KG1 (cell line): ENCODE results near the gene TMEM121.
"Not testable (repeated sequence)": the region's sequence is repeated elsewhere in the genome, so short reads cannot be mapped to it uniquely, and the experiment has no call there.

Experiments used
- DNase-seq: peaks from one replicate; lab custom pipeline; 2025; lab: John Stamatoyannopoulos, UW

Gene TMEM121

DNA sequence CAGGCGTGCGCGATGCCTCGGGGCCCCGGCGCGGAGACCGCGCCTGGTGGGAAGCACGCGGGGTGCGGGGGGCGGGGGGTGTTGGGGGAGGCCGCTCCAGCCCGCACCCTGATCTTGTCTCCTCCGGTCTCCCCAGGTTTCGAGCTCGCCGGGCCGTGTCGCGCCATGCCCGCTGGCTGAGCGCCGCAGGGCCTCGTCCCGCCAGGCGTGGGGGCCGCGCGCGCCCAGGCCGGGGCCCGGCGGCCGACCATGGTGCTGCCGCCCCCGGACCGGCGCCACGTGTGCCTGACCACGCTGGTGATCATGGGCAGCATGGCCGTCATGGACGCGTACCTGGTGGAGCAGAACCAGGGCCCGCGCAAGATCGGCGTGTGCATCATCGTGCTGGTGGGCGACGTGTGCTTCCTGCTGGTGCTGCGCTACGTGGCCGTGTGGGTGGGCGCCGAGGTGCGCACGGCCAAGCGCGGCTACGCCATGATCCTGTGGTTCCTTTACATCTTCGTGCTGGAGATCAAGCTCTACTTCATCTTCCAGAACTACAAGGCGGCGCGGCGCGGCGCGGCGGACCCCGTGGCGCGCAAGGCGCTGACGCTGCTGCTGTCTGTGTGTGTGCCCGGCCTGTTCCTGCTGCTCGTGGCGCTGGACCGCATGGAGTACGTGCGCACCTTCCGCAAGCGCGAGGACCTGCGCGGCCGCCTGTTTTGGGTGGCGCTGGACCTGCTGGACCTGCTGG is 2.4 kb downstream of the TMEM121 start:
- DNase-seq: no peak

DNA sequence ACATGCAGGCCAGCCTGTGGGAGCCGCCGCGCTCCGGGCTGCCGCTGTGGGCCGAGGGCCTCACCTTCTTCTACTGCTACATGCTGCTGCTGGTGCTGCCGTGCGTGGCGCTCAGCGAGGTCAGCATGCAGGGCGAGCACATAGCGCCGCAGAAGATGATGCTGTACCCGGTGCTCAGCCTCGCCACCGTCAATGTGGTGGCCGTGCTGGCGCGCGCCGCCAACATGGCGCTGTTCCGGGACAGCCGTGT is 2.9 kb downstream of the TMEM121 start:
- no peak for DNase-seq

DNA sequence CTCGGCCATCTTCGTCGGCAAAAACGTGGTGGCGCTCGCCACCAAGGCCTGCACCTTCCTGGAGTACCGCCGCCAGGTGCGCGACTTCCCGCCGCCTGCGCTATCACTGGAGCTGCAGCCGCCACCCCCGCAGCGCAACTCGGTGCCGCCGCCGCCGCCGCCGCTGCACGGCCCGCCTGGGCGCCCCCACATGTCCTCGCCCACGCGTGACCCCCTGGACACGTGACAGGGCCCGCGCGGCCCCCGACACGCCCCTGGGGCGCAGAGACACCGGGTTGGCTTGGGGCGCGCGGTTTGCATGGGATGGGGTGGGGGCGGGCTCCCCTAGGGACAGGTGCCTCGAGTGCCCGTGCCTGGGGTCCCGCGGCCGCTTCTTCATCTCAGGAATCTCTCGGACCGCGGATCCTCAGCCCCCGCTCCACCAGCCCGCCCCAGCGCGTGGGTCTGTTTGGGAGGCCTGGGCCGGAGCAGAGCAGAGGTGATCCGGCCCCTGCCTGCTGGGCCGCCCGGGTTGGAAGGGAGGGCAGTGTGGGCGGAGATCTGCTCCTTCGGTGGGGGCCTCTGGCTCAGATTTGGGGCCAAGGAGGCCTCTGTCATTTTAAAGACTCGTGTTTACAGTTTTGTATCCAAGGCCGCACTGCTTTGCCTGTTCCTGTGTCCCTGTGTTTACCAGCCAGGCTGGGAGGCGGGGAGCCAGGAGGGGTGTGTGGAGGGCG is 3.3 kb downstream of the TMEM121 start:
- DNase-seq: no peak

DNA sequence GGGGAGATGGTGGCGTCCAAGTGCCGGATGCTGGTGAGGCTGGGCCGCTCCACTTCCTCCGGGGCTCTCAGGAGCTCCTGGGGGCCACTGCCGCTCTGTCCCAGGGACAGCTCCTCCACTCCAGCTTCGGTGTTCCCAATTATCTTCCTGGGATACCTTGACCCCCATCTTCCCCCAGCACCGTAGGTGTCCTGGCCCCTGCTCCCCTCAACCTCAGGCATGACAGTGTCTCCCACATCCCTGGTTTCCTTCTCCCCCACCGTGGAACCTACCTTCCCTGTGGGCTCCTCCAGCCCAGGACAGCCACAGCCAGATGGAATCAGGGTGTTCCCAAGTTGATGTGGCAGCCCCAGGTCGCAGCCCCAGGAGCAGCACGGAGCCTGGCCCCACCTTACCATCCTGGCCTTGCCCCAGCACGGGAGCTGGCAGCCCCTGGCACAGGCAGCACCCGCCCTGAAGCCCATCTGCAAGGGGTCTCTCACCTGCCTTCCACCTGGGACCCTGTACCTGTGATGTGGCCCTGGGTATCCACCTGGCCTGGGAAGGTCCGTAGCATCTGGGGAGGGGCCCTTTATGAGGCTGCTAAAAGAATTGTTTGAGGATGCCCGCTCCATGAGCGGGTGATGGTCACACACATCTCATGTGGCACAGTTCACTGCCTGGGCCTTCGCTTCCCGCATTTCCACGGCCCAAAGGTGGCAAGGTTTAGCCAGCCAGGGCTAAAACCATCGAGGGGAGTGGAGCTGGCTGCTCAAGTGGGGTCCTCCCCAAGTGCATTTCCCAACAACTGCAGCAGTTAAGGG is 4.1 kb downstream of the TMEM121 start:
- DNase-seq: no peak

DNA sequence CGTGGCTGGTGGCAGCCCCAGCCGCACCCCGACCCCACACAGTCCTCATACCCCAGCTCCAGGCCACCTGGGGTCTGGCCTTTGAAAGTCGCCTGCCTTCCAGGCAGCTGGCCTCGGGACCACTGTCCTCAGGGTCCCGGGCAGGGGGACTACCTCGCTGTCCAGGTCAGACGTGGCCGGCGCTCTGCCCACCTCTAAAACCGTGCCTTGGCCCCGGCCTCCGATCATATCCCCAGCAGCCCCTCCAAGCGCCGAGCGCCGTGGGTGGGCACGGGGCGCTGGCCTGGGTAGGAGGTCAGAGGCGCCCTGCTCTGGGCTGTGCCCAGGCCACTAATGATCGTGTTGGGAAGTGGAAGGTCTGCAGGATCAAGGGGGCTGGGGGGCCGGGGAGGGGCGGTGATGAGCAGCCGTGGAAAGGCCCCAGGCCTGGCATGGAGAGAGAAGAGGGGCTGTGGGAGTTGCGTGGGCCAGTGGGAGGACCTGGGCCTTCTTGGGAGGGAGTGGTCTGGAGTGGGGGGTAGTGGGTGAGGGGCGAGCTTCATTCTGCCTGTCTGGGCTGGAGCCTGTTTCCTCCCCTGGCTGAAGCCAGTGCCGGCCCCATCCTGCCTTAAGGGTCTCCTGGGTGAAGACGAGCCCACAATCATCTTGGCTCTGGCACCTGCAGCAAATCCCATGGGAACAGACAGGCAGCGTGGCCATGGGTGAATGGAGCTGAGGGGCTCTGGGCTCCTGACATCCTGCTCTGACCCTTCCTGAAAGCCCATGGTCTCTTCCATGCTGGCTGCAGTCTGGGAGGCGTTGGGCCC is 4.9 kb downstream of the TMEM121 start:
- DNase-seq: no peak

DNA sequence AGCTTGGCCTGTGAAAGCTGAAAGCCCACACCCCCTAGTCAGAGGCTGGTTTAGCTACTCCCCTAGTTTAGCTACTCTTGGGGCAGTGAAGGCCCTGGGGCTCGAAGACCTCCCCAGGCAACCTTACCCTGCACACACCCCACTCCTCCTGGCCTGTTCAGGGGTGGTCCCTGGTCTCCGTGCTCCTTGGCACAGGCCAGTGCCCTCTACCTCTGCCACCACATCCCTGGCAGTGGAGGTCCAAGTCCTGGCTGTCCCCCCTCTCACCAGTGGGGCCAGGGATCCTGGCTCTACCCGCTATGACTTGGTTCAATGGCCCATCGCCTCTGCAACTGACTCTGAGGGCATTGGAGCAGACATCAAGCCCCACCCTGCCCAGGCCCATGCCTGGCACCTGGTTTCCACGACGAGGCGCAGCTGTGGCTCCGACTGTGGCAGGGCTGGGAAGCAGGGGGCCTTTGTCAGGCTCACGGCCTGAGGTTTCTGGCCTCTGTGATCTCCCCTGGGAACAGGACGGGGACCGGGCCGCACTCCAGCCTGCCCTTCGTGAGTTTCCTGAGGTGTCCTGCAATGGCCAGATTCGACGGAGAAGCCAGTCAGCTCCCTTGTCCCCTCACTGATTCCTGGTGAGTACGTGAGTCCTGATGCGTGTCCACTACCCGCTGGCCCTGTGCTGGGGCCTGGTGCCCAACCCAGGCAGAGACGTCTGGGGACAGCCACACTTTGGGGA is 5.7 kb downstream of the TMEM121 start:
- no peak for DNase-seq

DNA sequence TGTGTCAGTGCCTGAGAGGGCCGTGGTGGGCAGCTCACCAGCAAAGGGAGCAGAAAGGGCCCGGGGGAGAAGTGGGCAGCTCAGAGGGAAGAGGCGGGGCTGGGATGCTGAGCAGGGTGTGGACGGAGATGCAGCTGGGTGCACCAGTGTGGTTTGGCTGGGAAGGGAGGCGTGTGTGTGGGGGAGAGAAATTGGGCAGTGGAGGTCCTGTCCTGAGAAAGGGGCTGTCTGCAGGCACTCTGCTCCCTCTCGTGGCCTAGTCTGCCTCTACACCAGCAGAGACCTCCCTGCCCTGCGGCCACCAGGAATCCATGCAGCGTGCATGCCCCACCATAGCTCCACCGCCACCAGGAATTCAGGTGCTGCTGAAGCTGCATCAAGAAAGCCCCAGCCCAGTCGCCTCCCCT is 6.4 kb downstream of the TMEM121 start:
- no peak for DNase-seq

DNA sequence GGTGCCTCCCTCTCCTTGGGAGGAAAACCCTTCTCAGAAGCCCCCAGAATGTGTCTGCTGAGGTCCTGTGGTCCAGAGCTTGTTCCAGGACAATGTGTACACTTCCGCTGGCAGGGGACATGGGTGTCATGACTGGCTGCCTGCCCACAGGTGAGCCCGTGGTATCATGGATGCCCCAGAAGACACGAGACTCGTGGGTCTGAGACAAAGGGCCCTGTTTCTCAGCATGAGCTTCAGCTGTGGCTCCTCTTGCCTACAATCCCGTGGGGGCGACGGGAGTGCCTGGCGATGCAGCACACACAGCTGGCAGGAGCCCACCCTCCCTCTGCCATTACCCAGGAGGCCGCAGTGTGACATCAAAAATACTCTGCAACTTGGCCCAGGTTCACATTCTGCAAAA is 7.0 kb downstream of the TMEM121 start:
- no peak for DNase-seq

DNA sequence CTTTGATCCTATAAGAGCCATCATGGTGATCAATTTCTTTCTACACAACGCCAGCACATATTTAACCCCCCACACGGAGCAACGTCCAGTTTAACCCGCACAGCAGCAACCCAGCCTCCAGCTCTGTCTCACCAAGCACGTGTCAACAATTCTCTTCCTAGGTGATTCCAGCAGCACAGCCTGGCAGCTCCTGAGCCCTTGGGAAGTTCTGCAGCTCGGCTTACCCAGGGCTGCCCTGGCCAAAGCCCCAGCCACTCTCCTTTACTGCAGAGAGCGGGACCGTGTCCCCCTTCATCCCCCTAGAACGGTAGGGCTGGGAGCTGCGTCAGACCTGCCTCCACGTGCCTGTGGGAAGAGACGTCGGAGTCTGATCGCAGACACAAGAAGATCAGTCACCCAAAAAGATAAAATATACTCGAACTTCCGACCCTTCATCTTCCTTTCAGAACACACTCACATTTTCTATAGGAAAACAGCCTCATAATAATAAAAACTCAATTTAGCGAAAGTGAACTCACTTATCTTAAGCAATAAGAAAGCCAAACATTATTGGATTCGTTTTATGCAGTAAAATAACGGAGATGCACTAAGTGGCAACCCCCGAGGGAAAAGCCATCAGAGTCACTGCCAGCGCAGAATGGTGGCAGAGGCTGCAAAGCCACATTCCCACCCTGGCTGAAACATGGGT is 7.6 kb downstream of the TMEM121 start:
- no peak for DNase-seq

DNA sequence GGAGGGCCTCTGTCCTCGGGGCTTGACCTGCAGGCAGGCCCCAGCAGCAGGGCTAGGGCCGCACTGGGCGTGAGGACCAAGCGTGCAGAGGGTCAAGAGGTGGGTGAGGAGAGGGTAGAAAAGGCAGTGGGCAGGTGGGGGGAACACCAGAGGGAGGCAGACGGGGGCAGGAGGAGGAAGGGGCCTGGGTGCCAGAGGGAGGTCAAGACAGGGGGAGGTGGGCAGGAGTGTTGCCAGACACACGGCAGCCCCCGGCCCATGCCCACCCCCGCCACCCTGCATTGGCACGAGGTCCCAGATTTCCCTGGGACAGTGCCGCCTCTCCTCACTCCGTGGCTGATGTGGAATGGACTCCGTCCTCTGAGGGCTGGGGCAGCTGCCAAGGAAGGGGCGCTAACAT is 8.2 kb downstream of the TMEM121 start:
- no peak for DNase-seq

DNA sequence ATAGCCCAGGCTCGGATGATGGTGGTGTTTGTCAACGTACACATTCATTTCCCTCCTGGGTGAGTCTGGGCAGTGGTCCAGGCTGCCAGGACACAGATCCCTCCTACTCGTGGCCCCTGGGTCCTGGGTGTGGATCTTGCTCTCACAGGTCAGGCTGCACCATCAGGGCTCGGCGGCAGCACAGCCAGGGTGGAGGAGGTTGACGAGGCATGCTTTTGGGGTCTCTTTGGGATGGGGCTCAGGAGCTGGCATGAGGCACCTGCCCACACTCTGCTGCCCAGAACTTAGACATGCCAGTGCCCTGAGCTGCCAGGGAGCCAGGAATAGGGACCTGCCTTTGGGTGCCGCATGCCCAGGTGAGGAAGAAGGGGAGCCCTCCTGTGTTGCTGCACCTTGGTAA is 9.7 kb downstream of the TMEM121 start:
- no peak for DNase-seq

DNA sequence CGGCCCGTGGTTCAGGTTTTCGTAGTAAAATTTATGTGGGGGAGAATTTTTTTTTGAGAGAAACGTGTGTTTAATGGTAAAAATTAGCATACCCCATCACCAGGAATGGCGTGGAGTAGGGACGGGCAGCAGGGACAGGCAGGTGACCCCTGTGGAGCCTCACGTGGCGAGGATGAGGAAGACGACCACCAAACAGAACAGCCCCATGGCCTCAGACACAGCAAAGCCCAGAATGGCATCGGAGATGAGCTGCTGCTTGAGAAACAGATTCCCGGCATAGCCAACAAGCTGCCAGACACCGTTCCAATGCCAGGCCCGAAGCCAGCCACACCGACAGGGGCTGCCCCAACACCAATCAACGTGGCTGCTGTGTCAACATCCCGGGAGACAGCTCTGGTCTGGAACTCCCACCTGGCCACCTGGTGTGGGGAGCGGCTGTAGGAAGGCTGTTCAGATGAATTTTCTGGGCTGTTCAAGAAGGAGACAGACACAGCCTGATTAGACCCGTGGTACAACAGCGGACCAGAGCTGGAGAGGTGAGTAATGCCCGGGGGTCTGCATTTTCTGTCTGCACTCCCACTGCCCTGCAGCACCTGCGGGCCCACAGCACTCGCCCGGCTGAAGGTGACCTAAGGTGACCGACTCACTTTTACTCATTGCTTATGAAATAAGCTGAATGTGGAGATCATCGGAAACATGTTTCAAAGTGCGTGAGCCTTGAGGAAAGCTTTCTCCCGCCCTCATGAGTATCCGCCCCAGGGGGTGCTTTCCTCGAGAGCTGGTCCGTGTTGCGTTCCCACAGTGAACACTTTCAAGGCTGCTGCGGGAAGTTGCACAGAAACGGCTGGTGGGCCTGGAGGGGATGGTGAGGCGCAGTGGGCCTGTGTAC is 10.6 kb downstream of the TMEM121 start:
- DNase-seq: no peak

DNA sequence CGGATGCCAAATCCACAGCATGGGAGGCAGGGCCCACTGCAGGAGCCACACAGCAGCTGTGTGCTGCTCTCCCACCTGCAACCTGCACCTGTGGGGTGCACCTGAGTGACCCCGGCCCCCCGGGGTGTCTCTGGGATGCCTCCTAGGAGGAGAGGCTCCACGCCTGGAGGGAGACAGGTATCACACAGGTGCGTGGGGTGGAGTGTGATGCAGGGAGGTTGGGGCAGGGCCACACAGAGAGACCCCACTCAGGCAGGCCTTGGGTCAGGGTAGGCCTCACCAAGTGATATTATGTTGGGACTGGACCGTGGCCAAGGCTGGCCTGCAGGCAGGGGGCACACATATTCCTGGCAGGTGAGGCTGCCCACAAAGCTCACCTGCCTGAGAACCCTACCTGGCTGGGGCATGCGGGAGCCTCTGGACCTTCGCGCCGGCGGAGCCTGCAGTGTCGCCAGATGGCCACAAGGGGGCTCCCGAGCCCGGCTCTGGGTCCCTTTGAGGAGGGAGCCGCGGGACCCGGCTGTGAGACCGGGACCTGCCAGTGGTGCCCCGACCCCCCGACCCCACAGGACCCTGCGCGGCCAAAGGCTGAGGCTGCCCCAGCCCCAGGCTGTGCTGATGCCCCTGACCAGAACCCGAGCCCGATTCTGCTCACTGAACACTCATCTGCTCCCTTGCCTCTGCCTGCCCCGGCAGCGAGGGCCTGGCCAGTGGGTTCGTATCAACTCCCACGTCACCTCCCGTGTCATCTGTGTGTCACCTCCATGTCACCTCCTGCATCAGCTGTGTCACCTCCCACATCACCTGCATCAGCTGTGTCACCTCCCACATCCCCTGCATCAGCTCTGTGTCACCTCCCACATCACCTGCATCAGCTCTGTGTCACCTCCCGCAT is 11.4 kb downstream of the TMEM121 start:
- no peak for DNase-seq

DNA sequence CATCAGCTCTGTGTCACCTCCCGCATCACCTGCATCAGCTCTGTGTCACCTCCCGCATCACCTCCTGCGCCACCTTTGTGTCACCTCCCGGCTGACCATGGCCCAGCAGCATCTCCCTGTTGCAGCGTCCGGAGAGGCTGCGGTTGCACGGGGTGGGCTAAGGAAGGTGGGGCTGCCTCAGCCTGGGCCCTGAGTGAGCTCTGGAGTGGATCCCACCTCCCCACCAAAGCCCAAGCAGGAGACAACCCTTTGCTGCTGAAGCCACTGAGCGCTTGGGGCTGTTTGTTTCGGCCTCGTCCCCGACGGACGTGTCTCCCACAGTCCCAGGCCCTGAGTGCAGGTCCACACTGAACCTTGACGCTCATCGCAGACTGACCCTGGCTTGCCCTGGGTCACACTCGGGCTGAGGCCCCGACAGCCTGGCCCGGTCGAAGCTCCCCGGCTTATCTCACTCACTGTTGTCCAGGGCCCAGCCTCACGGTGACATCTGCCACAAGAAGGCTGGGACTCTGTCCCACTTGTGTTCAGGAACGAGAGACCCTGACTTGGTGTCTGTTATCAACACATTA is 12.2 kb downstream of the TMEM121 start:
- DNase-seq: no peak

DNA sequence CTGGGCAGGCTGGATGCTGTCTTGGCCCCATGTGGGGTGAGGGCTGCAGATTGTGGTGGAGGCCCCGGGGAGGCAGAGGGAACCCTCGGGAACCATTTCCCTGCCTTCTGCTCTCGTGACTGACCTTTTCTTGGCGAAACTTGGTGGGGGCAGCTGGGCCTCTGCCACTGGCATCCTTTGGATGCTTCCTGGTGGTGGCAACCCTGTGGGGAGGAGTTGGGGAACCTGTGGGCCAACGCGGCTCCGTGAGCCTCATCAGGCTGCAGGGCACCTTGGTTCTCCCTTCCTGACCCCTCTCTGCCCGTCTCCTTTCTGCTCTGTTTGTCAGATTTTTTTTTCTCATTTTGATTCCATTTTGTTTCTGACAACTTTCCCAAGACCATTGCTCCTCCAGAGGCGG is 14.4 kb downstream of the TMEM121 start:
- no peak for DNase-seq

DNA sequence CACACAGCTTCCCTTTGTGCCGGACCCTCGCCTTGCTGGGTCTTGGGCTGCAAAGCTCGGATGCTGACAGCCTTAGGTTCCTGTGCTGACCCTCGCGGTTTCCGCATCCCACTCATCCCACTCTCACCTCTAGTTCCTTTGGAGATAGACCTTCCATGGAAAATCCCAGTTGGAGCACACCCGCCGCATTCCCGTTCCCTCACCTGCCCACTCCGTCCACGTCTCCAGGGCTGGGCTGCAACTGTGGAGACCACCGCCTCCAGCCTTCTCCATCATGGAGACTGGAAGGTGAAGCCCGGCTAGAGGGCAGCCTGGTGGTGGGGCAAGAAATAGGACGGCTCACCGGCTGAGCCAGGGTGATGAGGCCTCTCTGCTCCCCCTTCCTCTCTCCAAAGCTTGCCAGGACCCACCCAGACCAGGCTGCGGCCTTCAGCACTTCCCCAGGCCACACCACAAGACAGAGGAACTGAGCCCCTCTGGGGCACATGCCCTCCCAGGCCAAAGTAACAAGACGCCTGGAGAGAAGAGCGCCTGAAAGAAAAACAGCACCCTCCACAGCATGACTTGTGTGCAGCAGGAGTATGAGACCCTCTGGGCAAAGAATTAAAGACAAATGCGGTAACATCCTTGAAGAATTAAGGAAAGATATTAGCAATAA is 15.0 kb downstream of the TMEM121 start:
- no peak for DNase-seq

DNA sequence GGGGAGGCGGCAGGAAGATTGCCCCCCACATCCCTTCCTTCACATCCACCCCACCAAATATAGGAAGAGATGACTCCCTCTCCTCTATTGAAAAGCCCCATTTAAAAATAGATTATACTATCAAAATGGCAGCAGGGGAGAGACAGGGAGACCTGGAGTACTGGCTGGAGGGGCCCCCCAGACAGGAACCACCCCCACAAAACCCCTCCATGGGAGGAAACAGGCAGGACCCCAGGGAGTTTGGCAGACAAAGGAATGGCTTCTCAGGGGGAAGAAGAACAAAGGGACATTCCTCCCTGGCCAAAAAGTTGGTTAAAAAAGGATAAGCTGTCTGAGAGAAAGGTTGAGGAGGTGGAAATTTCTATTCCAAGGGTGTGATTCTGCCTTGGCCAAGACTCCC is 19.3 kb downstream of the TMEM121 start:
- DNase-seq: not testable (repeated sequence)

DNA sequence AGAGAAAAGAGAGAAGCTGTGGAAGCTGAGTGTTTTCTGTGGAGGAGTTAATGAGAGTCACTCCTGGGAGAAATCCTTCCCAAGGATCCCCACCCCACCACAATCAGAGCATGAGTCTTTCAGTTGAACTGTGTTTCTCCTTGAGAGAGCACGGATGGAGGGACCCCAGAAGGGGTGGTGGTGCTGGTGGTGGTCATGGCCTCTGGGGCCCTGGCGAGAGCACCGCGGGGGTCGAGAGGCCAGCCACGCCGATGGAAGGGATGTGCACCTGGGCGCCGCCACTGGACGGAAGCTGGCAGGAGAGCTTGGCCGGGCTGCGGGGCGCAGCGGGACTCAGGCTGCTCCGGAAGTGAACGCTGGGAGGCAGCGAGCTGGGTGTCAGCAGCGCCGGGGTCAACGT is 20.0 kb downstream of the TMEM121 start:
- DNase-seq: not testable (repeated sequence)
